Measurements from ENCODE around the gene FSD1. TPM values are rescaled to one million over a fixed set of nuclear protein-coding genes. Genes with fewer than 3 reads are reported as not detected.

The FSD1 gene
- total RNA-seq, 1 experiment from 2014 or later: 10.0 TPM

GRCh38 chr19:4362101-4362828 lies 57.9 kb downstream of the FSD1 start:
- no peak for DNase-seq (ENCODE audit: low read depth)

GRCh38 chr19:4362831-4363545 lies 58.6 kb downstream of the FSD1 start:
- DNase-seq (ENCODE audit: low read depth): no peak

GRCh38 chr19:4363571-4364304 lies 59.3 kb downstream of the FSD1 start:
- no peak for DNase-seq (ENCODE audit: low read depth)

GRCh38 chr19:4365341-4365740 lies 60.9 kb downstream of the FSD1 start:
- no peak for DNase-seq (ENCODE audit: low read depth)

GRCh38 chr19:4365791-4366665 lies 61.6 kb downstream of the FSD1 start:
- DNase-seq (ENCODE audit: low read depth): no peak

GRCh38 chr19:4366666-4367335 lies 62.4 kb downstream of the FSD1 start:
- DNase-seq (ENCODE audit: low read depth): no peak

- no peak for DNase-seq (ENCODE audit: low read depth)
These were observed 62.9 kb downstream of the FSD1 start for GRCh38 chr19:4367336-4367723.

GRCh38 chr19:4367781-4368127 lies 63.4 kb downstream of the FSD1 start:
- DNase-seq (ENCODE audit: low read depth): no peak

- no peak for DNase-seq (ENCODE audit: low read depth)
These were observed 63.9 kb downstream of the FSD1 start for GRCh38 chr19:4368128-4368820.

- no peak for DNase-seq (ENCODE audit: low read depth)
These were observed 64.9 kb downstream of the FSD1 start for GRCh38 chr19:4369109-4369887.

GRCh38 chr19:4369888-4370260 lies 65.5 kb downstream of the FSD1 start:
- DNase-seq (ENCODE audit: low read depth): no peak

GRCh38 chr19:4370418-4371041 lies 66.1 kb downstream of the FSD1 start:
- DNase-seq (ENCODE audit: low read depth): no peak

GRCh38 chr19:4371247-4372164 lies 67.1 kb downstream of the FSD1 start:
- no peak for DNase-seq (ENCODE audit: low read depth)

GRCh38 chr19:4372165-4373012 lies 68.0 kb downstream of the FSD1 start:
- DNase-seq (ENCODE audit: low read depth): no peak

- no peak for DNase-seq (ENCODE audit: low read depth)
These were observed 68.6 kb downstream of the FSD1 start for GRCh38 chr19:4373013-4373367.
